Fibroblast of mammary gland (primary cell): ENCODE results near the gene LRP1B.

Source experiments
- DNase-seq: peaks from one replicate; pipeline ENCODE4 v3.0.0-alpha.2; 2010; ENCODE audit warnings: low read depth
- H3K4me3 ChIP-seq: 2 replicates; pipeline ENCODE4 v1.5.1; 2011; ENCODE audit warnings: low read depth, mild to moderate bottlenecking, low read length, moderate library complexity; ENCODE audit not compliant: control insufficient read depth
- CTCF ChIP-seq: conservative IDR thresholded peaks from 2 replicates; pipeline ENCODE4 v1.5.1; 2011; ENCODE audit warnings: low read depth, low read length, inconsistent platforms; ENCODE audit not compliant: control insufficient read depth, insufficient read depth

The LRP1B gene

GRCh38 chr2:140597836-140598235 is 1533.0 kb downstream of the LRP1B start:
- DNase-seq: no peak
- no peak for TF ChIP-seq CTCF
- no peak overlapping the region for H3K4me3 ChIP-seq

- no peak for TF ChIP-seq CTCF
- H3K4me3 ChIP-seq: no peak overlapping the region
- DNase-seq: no peak
Observed at GRCh38 chr2:140597205-140597604, 1533.6 kb downstream of the LRP1B start.

- DNase-seq: no peak
- no peak for TF ChIP-seq CTCF
- H3K4me3 ChIP-seq: no peak overlapping the region
Observed at GRCh38 chr2:140596447-140596846, 1534.4 kb downstream of the LRP1B start.

DNA sequence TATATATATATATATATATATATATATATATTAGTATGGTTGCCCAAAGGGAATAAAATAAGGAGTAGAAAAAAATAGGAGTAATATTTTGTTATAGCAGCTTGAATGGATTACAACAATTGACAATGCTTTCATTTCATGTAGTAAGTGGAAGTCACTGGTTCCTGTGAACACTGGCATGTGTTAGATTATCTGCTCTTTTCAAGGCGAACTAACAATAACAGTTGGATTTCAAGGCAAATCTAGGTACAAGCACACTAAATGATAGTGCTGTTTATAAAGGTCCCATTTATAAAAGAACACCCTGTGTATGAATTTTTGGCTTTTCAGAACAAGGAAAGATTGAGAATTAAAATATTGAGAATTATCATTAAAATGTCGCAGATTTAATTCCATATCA is 1535.7 kb downstream of the LRP1B start:
- H3K4me3 ChIP-seq: no peak overlapping the region
- TF ChIP-seq CTCF: no peak
- no peak for DNase-seq

GRCh38 chr2:140593132-140593531 is 1537.7 kb downstream of the LRP1B start:
- H3K4me3 ChIP-seq: no peak overlapping the region
- no peak for TF ChIP-seq CTCF
- no peak for DNase-seq

DNA sequence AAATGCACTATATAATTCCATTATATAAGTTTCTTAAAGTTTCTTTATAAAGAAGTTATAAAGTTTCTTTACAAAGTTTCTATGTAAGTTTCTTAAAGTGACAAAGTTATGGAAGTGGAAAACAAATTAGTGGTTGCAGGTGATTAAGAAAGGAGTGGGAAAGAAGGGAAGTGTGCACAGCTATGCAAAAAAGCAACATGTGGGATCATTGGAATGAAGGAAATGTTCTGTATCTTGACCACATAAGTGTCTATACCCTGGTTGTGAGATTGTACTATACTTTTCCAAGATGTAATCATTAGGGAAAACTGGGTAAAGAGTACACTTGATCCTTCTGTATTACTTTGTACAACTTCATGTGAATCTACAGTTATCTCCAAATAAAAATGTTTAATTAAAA is 1541.1 kb downstream of the LRP1B start:
- no peak for TF ChIP-seq CTCF

GRCh38 chr2:140589273-140589672 is 1541.5 kb downstream of the LRP1B start:
- no peak for TF ChIP-seq CTCF

More for the DNA sequence above, 1541.1 kb downstream of the LRP1B start:
- no peak overlapping the region for H3K4me3 ChIP-seq
- DNase-seq: no peak

More at GRCh38 chr2:140589273-140589672, 1541.5 kb downstream of the LRP1B start:
- peak; percentile 21 for DNase-seq
- no peak overlapping the region for H3K4me3 ChIP-seq
